Stimulated activated CD8-positive, alpha-beta memory T cell treated with anti-CD3 and anti-CD28 coated beads, Interleukin-12 subunit alpha, Interleukin-12 subunit beta, amount 100 ng/mL, for 24 hours (primary cell): ENCODE results near the gene AFP.
"Not testable (repeated sequence)": the region's sequence is repeated elsewhere in the genome, so short reads cannot be mapped to it uniquely, and the experiment has no call there.

ENCODE experiments used
- DNase-seq: peaks from one replicate; pipeline ENCODE4 v3.0.0-alpha.2; 2020; ENCODE audit errors: extremely low read depth

AFP gene

DNA sequence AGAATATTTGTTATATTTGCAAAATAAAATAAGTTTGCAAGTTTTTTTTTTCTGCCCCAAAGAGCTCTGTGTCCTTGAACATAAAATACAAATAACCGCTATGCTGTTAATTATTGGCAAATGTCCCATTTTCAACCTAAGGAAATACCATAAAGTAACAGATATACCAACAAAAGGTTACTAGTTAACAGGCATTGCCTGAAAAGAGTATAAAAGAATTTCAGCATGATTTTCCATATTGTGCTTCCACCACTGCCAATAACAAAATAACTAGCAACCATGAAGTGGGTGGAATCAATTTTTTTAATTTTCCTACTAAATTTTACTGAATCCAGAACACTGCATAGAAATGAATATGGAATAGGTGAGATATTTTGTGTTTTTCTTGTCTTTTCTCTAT is at the start of gene AFP:
Gene AFP (plus strand): TSS at position 238 of the 400 bp plus-strand sequence. CDS start 42 bp downstream, at position 280.
- DNase-seq = no peak

GRCh38 chr4:73387552-73387951 is 48.5 kb upstream of the AFP start:
- no peak for DNase-seq

- no peak for DNase-seq
Measured at GRCh38 chr4:73388887-73389286, 47.1 kb upstream of the AFP start.

GRCh38 chr4:73389663-73390062 is 46.4 kb upstream of the AFP start:
- DNase-seq = not testable (repeated sequence)

DNA sequence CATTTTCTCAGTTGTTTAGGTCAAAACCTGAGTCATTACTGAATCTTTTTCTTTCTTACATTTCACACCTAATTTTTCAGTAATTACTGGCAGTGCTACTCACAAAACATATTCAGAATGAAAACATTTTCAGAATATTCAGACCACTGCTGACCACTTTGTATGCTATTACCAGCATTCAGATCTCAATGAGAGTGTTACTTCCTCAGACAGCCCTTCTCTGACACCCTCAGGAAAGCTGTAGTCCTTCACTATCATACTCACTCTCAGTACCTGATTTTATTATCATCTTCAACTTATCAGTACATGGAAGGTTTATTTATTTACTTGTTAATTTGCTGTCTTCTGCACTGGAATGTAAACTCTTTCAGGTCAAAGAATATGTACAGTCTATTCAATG is 44.2 kb upstream of the AFP start:
- no peak for DNase-seq

DNA sequence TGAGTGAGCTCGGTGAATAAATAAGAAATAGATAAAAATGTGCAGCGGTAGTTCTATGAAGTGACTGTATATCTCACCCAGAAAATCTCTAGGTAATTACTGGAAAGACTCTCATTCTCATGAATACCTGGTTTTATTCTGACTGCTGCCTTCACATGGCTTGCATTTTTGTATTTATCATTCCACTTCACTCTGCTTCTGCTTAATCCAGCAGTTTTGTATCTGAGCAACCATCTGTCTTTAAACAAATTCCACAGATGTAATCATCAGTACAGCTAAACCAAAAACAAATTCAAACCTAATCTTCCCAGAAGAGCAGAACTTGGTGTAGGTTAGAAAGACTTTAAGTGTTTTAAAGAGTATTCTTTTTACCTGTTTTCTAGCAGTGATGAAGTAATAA is 43.1 kb upstream of the AFP start:
- no peak for DNase-seq

DNA sequence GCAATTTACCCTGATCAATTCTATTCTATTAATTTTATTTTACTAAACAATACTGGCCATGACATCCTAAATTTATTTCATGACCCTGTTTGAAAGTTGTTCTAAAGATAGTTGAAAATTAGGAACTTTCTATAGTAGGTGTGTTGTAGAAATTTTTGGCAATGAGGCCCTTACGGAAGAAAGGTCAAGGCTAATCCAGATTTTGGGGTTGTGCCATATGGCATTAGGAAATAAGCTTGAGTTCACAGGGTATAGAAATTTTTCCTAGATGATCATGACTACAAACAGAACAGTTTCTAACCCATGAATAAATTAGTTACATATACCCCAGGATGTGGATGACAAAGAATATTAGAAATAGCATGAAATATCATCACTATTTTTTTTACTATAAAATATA is 39.7 kb upstream of the AFP start:
- DNase-seq = no peak

DNA sequence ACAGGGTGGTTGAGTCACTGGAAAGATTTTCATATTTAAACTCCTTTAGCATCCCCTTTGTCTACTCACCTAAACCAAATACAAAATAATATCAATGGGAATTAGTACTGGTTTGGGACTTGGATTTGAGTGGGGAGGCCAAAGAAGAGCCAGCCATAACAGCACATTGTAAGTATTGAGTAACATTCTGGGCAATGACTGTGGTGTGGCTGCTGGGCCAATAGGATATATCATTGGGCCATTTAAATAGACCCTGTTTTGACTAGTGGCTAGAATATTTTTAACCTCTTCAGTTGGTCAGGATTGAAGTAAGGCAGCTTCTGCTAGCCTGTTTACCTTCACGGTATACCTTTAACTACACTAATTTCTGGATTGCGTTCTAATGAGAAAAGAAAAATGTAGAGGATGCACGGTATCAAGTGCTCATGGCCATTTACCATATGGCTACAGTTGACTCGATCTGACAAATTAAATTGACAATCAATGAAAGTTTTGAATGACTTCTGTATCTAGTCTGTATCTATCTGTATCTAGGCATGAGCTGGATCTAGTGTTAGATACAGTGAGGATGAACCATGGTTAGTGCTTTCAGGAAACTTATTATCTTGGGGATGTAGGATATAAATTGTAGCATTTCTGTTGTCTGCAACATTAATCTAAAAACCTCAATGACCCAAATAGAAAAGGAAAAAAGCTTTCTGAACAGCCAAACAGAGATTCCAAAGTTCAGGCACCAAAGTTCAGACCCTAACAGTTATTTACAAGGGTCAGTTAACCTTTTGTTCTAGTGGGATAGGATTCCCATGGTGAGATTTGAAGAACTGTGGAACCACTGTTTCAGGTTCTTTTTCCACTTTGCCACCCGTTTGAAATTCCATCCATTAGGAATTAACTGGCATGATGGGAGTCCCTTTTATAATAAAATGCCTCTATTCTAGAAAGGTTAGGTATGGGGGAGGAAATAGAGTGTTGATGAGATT is 38.7 kb upstream of the AFP start:
- no peak for DNase-seq

DNA sequence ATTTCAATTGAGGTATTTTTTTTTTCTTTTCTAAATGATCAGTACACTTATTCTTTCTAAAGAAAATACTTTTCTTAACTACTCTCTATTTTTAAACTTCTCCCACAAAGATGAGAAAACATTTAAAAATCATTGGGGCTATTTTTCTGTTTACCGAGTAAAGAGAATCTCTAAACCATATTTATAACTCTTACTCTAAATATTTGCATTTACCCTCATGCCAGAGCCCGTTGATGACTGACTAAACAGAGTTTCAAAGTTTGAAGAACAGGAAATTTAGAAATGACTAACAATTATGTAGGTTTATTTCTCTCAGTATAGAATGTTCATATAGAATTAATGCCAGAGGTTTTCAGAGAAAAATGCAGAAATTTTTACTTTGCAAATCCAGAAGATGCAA is 34.6 kb upstream of the AFP start:
- DNase-seq = no peak

DNA sequence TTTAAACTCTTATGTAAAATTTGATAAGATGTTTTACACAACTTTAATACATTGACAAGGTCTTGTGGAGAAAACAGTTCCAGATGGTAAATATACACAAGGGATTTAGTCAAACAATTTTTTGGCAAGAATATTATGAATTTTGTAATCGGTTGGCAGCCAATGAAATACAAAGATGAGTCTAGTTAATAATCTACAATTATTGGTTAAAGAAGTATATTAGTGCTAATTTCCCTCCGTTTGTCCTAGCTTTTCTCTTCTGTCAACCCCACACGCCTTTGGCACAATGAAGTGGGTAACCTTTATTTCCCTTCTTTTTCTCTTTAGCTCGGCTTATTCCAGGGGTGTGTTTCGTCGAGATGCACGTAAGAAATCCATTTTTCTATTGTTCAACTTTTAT is 32.0 kb upstream of the AFP start, which contains the start of gene ALB:
Gene ALB (plus strand): TSS at position 246 of the 400 bp plus-strand sequence. CDS start 41 bp downstream, at position 287.
- DNase-seq = no peak

- no peak for DNase-seq
Measured at GRCh38 chr4:73404457-73404856, 31.6 kb upstream of the AFP start.

- DNase-seq = no peak
Measured at GRCh38 chr4:73405138-73405537, 30.9 kb upstream of the AFP start.

DNA sequence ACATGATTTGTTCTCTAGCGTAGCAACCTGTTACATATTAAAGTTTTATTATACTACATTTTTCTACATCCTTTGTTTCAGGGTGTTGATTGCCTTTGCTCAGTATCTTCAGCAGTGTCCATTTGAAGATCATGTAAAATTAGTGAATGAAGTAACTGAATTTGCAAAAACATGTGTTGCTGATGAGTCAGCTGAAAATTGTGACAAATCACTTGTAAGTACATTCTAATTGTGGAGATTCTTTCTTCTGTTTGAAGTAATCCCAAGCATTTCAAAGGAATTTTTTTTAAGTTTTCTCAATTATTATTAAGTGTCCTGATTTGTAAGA is 29.5 kb upstream of the AFP start:
- no peak for DNase-seq

GRCh38 chr4:73407227-73407673 is 28.8 kb upstream of the AFP start:
- no peak for DNase-seq

DNA sequence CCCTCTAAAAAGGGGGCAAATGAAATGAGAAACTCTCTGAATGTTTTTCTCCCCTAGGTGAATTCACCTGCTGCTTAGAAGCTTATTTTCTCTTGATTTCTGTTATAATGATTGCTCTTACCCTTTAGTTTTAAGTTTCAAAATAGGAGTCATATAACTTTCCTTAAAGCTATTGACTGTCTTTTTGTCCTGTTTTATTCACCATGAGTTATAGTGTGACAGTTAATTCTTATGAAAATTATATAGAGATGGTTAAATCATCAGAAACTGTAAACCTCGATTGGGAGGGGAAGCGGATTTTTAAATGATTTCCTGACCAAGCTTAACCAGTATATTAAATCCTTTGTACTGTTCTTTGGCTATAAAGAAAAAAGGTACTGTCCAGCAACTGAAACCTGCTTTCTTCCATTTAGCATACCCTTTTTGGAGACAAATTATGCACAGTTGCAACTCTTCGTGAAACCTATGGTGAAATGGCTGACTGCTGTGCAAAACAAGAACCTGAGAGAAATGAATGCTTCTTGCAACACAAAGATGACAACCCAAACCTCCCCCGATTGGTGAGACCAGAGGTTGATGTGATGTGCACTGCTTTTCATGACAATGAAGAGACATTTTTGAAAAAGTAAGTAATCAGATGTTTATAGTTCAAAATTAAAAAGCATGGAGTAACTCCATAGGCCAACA is 27.7 kb upstream of the AFP start:
- no peak for DNase-seq

- no peak for DNase-seq
Measured at GRCh38 chr4:73409012-73409862, 26.8 kb upstream of the AFP start.

DNA sequence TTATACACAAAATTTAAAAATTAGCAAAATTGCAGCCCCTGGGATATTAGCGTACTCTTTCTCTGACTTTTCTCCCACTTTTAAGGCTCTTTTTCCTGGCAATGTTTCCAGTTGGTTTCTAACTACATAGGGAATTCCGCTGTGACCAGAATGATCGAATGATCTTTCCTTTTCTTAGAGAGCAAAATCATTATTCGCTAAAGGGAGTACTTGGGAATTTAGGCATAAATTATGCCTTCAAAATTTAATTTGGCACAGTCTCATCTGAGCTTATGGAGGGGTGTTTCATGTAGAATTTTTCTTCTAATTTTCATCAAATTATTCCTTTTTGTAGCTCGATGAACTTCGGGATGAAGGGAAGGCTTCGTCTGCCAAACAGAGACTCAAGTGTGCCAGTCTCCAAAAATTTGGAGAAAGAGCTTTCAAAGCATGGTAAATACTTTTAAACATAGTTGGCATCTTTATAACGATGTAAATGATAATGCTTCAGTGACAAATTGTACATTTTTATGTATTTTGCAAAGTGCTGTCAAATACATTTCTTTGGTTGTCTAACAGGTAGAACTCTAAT is 26.0 kb upstream of the AFP start:
- no peak for DNase-seq

DNA sequence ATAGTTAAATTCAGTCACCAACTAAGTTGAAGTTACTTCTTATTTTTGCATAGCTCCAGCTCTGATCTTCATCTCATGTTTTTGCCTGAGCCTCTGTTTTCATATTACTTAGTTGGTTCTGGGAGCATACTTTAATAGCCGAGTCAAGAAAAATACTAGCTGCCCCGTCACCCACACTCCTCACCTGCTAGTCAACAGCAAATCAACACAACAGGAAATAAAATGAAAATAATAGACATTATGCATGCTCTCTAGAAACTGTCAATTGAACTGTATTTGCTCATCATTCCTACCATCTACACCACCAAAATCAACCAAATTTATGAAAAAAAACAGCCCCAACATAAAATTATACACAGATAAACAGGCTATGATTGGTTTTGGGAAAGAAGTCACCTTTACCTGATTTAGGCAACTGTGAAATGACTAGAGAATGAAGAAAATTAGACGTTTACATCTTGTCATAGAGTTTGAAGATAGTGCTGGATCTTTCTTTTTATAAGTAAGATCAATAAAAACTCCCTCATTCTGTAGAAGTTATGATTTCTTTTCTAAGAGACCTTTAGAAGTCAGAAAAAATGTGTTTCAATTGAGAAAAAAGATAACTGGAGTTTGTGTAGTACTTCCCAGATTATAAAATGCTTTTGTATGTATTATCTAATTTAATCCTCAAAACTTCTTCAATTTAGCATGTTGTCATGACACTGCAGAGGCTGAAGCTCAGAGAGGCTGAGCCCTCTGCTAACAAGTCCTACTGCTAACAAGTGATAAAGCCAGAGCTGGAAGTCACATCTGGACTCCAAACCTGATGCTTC is 24.9 kb upstream of the AFP start:
- no peak for DNase-seq

- DNase-seq = no peak
Measured at GRCh38 chr4:73411731-73412414, 24.1 kb upstream of the AFP start.

DNA sequence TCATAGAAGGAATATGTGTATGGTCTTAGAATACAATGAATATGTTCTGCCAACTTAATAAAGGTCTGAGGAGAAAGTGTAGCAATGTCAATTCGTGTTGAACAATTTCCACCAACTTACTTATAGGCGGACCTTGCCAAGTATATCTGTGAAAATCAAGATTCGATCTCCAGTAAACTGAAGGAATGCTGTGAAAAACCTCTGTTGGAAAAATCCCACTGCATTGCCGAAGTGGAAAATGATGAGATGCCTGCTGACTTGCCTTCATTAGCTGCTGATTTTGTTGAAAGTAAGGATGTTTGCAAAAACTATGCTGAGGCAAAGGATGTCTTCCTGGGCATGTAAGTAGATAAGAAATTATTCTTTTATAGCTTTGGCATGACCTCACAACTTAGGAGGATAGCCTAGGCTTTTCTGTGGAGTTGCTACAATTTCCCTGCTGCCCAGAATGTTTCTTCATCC is 22.7 kb upstream of the AFP start:
- no peak for DNase-seq
